HG03060 (cell line): ENCODE results near the gene GIMAP8.
"Not testable (repeated sequence)": the region's sequence is repeated elsewhere in the genome, so short reads cannot be mapped to it uniquely, and the experiment has no call there.

ENCODE experiments used
- ATAC-seq: cut with Tn5 transposase; IDR thresholded peaks from one replicate; pipeline ENCODE4 v1.9.1; 2021; ENCODE audit warnings: low read depth, moderate number of reproducible peaks; ENCODE audit not compliant: unreplicated experiment

Gene GIMAP8

DNA sequence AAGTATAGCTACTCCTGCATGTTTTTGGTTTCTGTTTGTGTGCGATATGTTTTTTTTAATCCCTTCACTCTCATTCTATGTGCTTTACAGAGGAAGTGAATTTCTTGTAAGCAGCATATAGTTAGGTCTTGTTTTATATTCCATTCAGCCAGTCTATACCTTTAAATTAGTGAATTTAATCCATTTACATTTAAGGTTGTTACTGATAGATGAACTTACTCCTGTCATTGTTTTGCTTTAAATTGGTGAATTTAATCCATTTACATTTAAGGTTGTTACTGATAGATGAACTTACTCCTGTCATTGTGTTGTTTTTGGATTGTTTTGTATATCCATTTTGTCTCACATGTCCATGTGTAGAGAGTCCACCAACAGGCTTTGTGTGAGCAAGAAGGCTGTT, 11.1 kb downstream of the GIMAP8 start:
- no peak for ATAC-seq

DNA sequence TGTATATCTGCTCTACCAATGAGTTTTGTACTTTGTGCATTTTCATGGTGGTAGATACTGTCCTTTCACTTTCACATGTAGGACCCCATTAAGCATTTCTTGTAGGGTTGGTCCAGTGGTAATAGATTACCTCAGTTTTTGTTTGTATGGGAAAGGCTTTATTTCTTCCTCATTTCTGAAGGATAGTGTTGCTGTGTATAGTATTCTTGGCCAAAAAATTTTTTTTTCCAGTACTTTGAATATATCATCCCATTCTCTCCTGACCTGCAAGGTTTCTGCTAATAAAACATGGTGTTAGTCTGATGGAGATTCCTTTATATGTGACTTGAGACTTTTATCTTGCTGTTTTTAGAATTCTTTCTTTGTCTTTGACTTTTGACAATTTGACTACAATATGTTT, 12.0 kb downstream of the GIMAP8 start:
- ATAC-seq, result no peak

DNA sequence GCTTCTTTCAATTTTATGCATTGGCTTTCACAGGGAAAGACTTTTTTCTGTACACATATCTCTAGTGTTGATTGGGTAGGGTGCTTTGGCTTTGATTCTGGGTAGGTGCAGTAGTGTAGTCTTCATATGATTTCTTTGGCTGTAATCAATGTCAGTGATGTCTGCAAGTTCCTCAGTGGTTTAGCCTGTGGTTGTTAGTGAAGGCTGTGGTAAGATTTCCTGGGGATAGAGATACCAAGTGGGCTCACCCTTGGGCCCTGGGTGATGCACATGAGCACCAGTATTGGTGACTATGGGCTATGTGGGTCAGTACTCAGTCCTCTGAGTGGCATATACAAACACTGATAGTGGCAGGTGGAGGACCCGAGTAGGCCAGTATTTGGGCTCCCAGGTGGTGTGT, 13.0 kb downstream of the GIMAP8 start:
- ATAC-seq, result no peak

DNA sequence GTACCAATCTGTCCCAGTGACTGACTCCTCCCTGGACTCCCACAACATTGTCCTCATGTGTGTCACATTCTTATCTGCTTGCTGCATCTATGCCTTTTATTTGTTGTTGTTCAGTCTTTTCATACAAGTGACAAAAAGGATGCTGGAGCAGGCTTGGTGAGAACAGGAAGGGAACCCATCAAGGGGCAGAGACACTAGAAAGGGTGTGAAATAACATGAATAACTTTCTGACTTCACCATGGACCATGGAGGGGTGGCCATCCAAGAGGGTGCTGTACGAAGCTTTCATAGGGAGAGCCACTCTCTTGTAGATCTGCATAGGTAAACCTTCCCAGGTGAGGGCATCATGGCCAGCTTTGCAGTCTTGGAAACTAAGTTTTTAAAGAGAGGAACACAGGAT, 14.5 kb downstream of the GIMAP8 start:
- no peak for ATAC-seq

DNA sequence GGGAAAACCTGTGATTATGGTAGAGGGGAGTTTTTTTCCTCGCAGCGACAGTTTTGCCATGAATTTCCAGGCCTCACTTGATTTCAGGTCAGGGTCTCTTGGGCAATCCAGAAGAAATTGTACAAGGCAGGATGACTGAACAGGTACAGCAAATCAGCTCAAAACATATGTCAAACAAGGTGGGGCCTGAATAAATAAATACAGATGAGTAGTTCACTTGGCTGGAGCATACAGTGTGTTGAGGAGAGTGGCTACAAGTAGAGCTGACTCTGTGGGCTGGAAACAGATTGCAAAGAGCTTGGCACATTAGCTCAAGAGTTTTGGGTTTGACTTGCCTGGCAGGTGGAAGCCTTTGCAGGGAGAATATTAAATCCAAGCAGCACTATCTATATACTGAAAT, 15.0 kb downstream of the GIMAP8 start:
- ATAC-seq, result no peak

DNA sequence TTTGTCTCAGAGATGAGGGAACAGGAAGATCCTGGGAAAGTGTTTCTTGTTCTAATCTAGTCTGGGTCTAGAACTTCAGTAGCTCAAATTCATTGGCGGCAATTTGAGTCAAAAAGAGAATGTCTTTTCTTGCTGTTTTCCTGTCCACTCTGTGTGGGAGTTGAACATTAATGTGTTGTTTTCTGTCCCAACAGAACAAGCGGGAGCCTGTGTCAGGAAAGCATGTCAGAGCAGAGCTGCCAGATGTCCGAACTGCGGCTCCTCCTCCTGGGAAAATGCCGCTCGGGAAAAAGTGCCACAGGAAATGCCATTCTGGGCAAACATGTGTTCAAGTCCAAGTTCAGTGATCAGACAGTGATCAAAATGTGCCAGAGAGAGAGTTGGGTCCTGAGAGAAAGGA, 16.0 kb downstream of the GIMAP8 start:
- ATAC-seq, result no peak

DNA sequence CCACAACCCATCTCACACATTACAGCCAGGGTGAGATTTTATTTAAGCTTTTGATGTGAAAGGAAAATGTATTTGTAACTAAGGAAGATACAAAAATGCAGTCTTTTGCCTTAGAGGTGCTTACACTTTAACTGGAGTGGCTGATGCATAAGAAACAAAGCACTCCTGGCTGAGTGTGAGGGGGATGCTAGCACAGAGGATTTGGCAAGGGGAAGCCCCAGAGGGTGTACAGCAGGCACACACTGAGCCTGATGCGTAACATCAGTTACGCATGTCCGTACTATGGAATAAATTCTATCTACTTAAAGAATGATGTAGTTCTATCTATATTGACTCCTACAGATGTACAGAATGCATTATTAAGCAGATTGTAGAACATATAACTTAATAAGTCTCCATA, 17.8 kb downstream of the GIMAP8 start:
- no peak for ATAC-seq

DNA sequence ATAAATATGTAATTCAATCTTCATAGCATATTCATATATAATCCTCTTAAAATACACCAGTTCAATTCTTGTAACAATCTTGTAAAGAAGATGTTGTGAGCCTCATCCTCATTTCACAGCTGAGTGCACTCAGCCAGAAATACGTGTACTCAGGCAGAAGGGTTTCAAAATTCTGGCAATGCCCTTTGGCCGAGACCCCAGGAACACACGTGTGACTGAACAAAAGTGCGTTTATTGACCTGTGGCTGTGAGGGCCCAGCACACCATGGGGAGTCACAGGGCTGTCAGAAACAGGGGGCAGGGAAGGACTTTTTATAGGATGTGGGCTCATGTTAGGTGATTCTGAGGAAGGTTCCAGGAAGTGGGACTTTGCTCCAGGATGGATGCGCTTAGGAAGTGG, 21.5 kb downstream of the GIMAP8 start:
- ATAC-seq, result no peak

DNA sequence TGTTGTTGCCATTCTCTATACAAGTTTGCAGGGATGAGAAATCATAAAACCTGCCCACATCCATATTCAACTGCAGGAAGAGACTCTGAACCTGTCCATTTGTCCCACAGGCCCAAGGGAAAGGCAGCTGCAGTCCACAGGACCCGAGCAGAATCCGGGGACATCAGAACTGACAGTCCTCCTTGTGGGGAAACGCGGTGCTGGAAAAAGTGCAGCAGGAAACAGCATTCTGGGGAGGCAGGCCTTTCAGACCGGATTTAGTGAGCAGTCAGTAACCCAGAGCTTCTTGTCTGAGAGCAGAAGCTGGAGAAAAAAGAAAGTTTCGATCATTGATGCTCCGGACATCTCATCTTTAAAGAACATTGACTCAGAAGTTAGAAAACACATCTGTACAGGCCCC, 23.5 kb downstream of the GIMAP8 start:
- ATAC-seq, result no peak

DNA sequence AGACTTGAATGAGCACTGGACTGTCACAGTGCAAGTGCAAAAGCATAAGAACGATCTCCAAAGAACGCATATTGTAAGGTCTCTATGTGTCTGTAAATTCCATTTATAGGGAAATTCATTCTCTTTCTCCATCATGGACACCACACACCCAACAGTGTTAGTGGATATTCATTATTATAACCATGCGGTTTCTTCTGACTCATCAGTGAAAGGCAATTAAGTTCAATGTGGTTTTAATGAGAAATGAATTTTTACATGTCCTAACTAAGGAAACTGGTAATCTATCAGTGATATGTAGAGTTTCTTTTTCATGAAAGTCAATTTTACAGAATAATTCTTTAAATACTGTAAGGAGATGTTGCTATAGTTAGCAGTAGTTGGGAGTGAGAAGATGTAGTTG, 25.9 kb downstream of the GIMAP8 start:
- no peak for ATAC-seq

DNA sequence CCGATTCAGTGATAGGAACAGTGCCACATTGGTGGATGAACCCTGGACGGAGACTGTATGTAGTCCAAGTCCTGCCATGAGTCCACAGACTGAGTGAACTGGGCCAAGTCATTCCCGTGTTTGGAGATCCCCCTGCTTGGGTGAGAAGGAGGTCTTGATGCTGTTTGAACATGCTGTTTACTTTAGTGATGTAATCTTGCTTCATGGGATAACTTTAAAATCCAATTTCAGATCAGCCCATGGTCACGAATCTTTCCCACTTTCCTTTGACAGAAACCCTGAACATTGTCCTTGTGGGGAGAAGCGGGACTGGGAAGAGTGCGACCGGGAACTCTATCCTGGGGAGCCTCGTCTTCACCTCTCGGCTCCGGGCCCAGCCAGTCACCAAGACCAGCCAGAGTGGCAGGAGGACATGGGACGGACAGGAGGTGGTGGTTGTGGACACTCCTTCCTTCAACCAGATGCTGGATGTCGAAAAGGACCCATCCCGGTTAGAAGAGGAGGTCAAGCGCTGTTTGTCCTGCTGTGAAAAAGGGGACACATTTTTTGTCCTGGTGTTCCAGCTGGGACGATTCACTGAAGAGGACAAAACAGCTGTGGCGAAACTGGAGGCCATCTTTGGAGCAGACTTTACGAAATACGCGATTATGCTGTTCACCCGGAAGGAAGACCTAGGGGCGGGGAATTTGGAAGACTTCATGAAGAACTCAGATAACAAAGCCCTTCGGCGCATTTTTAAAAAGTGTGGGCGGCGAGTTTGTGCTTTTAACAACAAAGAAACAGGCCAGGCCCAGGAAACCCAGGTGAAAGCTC, 26.6 kb downstream of the GIMAP8 start:
- no peak for ATAC-seq

DNA sequence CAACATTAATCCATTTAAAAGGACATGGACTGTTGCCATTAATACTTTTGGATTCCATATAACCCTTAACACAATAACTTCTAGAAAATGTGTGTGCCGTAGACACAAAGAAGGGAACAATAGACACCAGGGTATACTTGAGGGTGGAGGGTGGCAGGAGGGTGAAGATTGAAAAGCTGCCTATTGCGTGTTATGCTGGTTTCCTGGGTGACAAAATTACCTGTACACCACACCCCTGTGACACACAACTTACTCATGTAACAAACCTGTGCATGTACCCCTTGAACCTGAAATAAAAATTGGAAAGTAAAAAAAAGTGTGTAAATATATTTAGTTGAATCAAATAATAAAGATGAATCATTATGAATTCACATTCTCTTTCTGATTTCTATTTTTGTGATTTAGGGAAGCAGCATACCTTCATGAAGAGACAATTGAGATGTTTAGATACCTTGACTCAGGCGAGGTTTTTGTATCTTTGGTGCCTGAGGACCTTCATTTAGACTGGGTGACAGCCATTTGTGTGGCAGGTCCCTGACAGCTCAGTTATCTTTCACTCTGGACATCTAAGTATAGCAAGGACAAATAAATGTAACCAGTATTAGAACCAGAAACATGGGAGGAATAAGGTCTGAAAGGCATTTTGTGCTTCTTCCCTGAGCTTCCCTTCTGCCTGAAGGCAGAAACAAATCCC, 28.7 kb downstream of the GIMAP8 start:
- no peak for ATAC-seq

DNA sequence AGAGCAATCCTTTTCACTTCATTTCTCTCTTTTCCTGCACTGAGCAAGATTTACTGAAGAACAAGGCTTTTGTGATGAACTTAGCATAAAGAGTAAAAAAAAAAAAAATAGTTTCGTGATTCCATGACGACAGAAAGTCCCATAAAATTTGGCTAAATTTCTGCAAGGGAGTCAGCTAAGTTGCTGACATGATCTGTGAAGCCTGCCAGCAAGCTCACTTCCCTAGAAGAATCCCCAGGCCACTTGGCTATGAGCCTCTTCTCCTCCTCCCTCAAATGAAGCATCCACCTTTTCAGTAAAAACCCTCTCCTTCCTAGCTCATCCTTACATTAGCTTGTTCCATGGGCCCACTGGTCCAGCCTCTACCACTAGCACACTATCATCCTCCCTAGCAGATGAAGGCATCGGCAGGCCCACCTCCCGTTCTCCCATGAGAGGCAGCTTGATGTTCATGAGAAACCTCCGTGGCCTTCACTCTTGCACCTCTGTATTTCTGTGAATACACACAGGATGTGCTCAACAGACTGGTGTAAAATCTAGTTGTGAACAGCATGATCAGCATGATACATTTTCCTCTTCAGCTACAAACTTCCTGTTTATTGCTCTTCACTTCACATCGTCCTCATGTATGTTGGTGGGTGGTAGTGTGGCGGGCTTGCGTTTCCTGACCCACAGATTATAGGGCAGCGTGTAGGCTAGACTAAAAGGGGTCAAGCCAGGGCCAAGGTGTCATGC, 30.9 kb downstream of the GIMAP8 start:
- no peak for ATAC-seq

DNA sequence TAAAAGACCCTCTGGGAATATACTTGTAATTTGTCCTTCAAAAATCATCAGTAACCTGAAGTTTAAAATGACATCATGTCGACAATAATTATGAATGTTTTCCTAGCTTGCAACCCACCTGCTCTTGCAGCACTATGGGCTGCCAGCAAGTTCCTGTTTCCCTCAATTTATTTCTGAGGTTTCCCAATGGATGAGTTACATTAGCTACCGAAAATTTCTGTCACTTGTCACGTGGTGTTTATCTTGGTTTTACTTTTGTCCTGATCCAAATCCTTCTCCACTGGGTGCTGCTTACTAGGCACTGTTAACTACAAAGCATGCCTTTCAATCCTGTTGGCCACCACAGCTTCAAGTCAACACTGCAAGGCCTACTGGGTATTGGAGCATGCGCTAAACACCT, 31.5 kb downstream of the GIMAP8 start:
- no peak for ATAC-seq

DNA sequence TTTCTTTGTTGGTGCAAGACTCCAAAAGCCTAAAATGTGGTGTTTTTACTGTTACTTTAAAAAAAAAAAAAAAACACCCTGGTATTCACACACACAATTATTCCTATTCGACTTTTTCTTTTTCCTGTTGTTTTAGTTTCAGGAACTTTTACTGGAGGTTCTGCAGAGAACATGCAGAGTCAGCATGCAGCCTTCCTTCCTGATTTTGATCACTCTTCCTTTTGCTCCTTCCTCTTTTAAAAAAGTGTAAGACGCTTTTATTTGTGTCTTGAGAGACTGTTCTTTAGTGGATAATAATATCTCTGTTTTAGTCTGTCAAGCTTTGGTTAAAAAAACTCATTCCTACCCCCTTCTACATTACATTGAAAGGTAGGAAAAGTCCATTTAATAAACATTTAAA, 33.1 kb downstream of the GIMAP8 start:
- not testable (repeated sequence) for ATAC-seq

DNA sequence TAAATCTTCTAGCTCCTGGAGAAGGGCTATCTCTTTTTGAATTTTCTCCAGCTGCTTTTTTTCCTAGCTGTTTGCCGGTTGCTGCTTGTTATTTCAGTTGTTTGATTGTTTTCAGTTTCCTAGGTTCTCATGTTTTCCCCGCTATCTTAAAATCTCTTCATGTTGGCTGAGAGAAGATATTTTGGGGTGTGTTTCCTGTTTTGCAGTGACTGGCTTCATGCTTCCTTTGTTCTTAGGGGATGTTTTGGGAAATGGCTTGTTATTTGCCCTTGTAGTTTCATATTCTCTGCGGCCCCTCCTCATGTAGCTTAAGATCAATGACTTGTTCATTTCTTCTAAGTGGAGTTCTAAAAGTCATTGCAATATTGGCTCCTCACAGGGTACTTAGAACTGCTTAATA, 33.6 kb downstream of the GIMAP8 start:
- not testable (repeated sequence) for ATAC-seq

DNA sequence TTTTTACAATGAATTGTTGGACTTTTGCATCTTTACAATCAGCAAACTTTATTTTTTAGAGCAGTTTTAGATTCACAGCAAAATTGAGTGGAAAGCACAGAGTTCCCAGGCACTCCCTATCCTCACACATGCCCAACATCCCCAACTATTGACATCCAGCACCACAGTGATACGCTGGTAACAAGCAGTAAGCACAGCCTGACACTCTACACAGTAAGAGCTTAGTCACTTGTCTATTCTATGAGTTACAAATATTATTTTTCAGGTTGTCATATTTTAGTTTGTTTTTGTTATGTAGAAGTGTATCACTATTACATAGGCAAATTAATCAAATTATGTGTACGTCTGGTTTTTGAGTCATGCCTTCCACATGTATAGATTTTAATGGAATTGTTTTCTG, 37.2 kb downstream of the GIMAP8 start:
- ATAC-seq, result no peak

DNA sequence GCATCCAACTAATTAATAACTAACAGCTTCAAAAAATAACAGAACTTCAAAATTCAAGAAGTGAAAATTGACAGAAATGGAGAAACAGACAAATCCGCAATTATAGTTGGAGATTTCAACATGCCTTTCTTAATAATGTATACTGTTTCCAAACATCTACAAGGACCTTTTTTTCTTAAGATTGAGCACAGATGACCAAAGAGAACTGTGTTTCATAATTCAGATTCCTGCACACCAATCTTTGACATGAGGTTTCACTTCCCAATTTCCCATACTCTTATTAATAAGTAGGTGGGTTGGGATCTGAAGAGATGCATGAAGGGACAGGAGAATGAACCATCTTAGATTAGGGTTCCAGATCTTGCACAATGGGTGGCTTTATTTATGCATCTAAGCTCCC, 39.4 kb downstream of the GIMAP8 start:
- ATAC-seq, result no peak

DNA sequence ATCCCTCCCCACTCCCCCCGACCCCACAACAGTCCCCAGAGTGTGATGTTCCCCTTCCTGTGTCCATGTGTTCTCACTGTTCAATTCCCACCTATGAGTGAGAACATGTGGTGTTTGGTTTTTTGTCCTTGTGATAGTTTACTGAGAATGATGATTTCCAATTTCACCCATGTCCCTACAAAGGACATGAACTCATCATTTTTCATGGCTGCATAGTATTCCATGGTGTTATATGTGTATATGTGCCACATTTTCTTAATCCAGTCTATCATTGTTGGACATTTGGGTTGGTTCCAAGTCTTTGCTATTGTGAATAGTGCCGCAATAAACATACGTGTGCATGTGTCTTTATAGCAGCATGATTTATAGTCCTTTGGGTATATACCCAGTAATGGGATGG, 43.0 kb downstream of the GIMAP8 start:
- not testable (repeated sequence) for ATAC-seq

DNA sequence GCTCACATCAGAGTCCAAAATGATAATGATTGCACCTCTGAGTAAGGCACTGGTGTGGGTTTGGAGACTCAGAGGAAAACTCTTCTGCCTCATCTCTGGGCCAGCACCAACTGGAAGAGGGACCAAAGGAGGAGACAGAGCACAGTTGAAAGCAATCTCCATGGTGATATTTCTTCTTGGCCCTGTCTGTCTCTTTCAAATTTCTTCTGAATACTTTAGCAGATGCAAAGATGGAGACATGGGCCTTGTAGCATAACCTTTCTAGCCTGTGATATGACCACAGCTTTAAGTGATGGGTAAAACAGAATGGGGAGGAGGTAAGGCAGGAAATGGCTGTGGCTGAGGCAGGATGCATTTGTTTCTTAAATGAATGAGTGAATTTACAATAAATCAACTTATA, 52.1 kb downstream of the GIMAP8 start:
- ATAC-seq, result no peak

DNA sequence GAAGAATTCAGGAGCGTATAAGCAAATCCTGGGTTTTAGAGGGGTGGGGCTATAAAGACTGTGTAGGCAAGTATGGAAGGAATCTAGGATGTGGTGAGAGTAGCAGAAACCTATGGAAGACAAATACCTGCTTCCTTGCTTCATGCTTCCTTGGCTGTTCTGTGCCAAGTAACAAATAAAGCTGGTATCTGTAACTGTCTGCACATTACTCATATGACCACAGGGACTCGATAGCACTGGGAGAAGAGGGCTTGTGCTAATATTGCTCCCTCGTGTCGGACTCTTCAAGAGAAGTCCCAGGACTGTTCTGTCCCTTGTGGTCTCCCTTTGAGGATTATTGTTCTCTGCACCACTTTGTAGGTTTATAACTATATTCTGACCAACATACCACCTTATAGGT, 52.7 kb downstream of the GIMAP8 start:
- ATAC-seq, result no peak

DNA sequence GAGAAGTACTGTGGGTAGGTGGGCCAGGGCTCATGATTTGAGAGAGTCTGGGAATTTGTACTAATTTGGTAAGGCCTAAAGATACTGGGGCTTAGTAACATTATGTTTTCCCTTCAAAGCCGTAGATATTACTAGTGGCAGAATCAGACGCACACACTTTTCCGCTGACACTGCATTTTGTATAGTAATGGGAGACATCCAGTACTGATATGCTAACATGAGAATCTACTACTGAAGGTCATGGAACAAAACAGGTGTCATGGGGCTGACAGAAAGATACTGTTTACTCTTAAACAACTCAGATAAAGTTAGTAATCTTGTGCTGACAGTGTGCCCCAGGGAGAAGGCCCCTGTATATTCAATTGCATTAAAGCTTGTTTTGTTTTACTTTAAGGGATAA, 53.2 kb downstream of the GIMAP8 start:
- no peak for ATAC-seq
